Measurements from ENCODE around the gene KCNK15.

Gene KCNK15

GRCh38 chr20:44738813-44739477 lies 6.7 kb upstream of the KCNK15 start:
- peaks cover 29% of the 10 kb centered on the region for H3K27me3 ChIP-seq (ENCODE audit: control insufficient read depth, insufficient read depth, low read length)
- H3K9me3 ChIP-seq (ENCODE audit: control insufficient read depth, insufficient read depth, low read length), result no peaks in the 10 kb centered on the region
- H3K4me1 ChIP-seq (ENCODE audit: control insufficient read depth, insufficient read depth, low read length), result 0 out of 2 replicates have a peak, but pooled peaks cover 5% of the 10 kb centered on the region
- H3K27ac ChIP-seq (ENCODE audit: low read depth, low read length), result no peak overlapping the region
- no peaks in the 10 kb centered on the region for H3K36me3 ChIP-seq (ENCODE audit: control insufficient read depth, insufficient read depth, low read length)
- H3K9ac ChIP-seq (ENCODE audit: low read depth, low read length), result no peak overlapping the region
- H3K4me3 ChIP-seq (ENCODE audit: low read depth, low read length), result no peak overlapping the region

GRCh38 chr20:44739942-44740341 lies 5.7 kb upstream of the KCNK15 start:
- Histone ChIP-seq H3K4me3 (ENCODE audit: low read depth, low read length) (no peak overlapping the region), H3K27me3 (ENCODE audit: control insufficient read depth, insufficient read depth, low read length) (peaks cover 39% of the 10 kb centered on the region), H3K27ac (ENCODE audit: low read depth, low read length) (no peak overlapping the region), H3K9me3 (ENCODE audit: control insufficient read depth, insufficient read depth, low read length) (no peaks in the 10 kb centered on the region), H3K9ac (ENCODE audit: low read depth, low read length) (no peak overlapping the region), H3K36me3 (ENCODE audit: control insufficient read depth, insufficient read depth, low read length) (no peaks in the 10 kb centered on the region), H3K4me1 (ENCODE audit: control insufficient read depth, insufficient read depth, low read length) (0 out of 2 replicates have a peak, but pooled peaks cover 5% of the 10 kb centered on the region)

GRCh38 chr20:44742304-44743079 lies 3.2 kb upstream of the KCNK15 start:
- Histone ChIP-seq H3K4me1 (ENCODE audit: control insufficient read depth, insufficient read depth, low read length) (peaks cover 15% of the 10 kb centered on the region), H3K36me3 (ENCODE audit: control insufficient read depth, insufficient read depth, low read length) (no peaks in the 10 kb centered on the region), H3K9ac (ENCODE audit: low read depth, low read length) (no peak overlapping the region), H3K27ac (ENCODE audit: low read depth, low read length) (no peak overlapping the region), H3K4me3 (ENCODE audit: low read depth, low read length) (no peak overlapping the region), H3K9me3 (ENCODE audit: control insufficient read depth, insufficient read depth, low read length) (no peaks in the 10 kb centered on the region), H3K27me3 (ENCODE audit: control insufficient read depth, insufficient read depth, low read length) (peaks cover 60% of the 10 kb centered on the region)

- Histone ChIP-seq H3K9ac (ENCODE audit: low read depth, low read length) (no peak overlapping the region), H3K4me3 (ENCODE audit: low read depth, low read length) (no peak overlapping the region), H3K36me3 (ENCODE audit: control insufficient read depth, insufficient read depth, low read length) (no peaks in the 10 kb centered on the region), H3K27me3 (ENCODE audit: control insufficient read depth, insufficient read depth, low read length) (peaks cover 60% of the 10 kb centered on the region), H3K4me1 (ENCODE audit: control insufficient read depth, insufficient read depth, low read length) (peaks cover 15% of the 10 kb centered on the region), H3K27ac (ENCODE audit: low read depth, low read length) (no peak overlapping the region), H3K9me3 (ENCODE audit: control insufficient read depth, insufficient read depth, low read length) (no peaks in the 10 kb centered on the region)
Measured at GRCh38 chr20:44743080-44743701, 2.5 kb upstream of the KCNK15 start.

- H3K4me3 ChIP-seq (ENCODE audit: low read depth, low read length), result no peak overlapping the region
- peaks cover 15% of the 10 kb centered on the region for H3K4me1 ChIP-seq (ENCODE audit: control insufficient read depth, insufficient read depth, low read length)
- no peaks in the 10 kb centered on the region for H3K9me3 ChIP-seq (ENCODE audit: control insufficient read depth, insufficient read depth, low read length)
- no peak overlapping the region for H3K9ac ChIP-seq (ENCODE audit: low read depth, low read length)
- no peak overlapping the region for H3K27ac ChIP-seq (ENCODE audit: low read depth, low read length)
- H3K27me3 ChIP-seq (ENCODE audit: control insufficient read depth, insufficient read depth, low read length), result peaks cover 60% of the 10 kb centered on the region
- no peaks in the 10 kb centered on the region for H3K36me3 ChIP-seq (ENCODE audit: control insufficient read depth, insufficient read depth, low read length)
Measured at GRCh38 chr20:44743916-44744655, 1.6 kb upstream of the KCNK15 start.

- H3K27ac ChIP-seq (ENCODE audit: low read depth, low read length), result no peak overlapping the region
- H3K36me3 ChIP-seq (ENCODE audit: control insufficient read depth, insufficient read depth, low read length), result no peaks in the 10 kb centered on the region
- H3K9ac ChIP-seq (ENCODE audit: low read depth, low read length), result no peak overlapping the region
- no peaks in the 10 kb centered on the region for H3K9me3 ChIP-seq (ENCODE audit: control insufficient read depth, insufficient read depth, low read length)
- H3K4me1 ChIP-seq (ENCODE audit: control insufficient read depth, insufficient read depth, low read length), result peaks cover 15% of the 10 kb centered on the region
- H3K4me3 ChIP-seq (ENCODE audit: low read depth, low read length), result peak overlapping the region; percentile 65; the same call in 1 of the 2 replicates
- H3K27me3 ChIP-seq (ENCODE audit: control insufficient read depth, insufficient read depth, low read length), result peaks cover 60% of the 10 kb centered on the region
Measured at GRCh38 chr20:44745122-44745597, 505 bp upstream of the KCNK15 start.

- H3K27ac ChIP-seq (ENCODE audit: low read depth, low read length), result no peak overlapping the region
- H3K9ac ChIP-seq (ENCODE audit: low read depth, low read length), result no peak overlapping the region
- H3K4me1 ChIP-seq (ENCODE audit: control insufficient read depth, insufficient read depth, low read length), result peaks cover 15% of the 10 kb centered on the region
- H3K36me3 ChIP-seq (ENCODE audit: control insufficient read depth, insufficient read depth, low read length), result no peaks in the 10 kb centered on the region
- peaks cover 55% of the 10 kb centered on the region for H3K27me3 ChIP-seq (ENCODE audit: control insufficient read depth, insufficient read depth, low read length)
- H3K9me3 ChIP-seq (ENCODE audit: control insufficient read depth, insufficient read depth, low read length), result no peaks in the 10 kb centered on the region
- H3K4me3 ChIP-seq (ENCODE audit: low read depth, low read length), result peak overlapping the region; percentile 65
Measured at GRCh38 chr20:44746367-44747165, 901 bp downstream of the KCNK15 start.

- Histone ChIP-seq H3K27ac (ENCODE audit: low read depth, low read length) (no peak overlapping the region), H3K9ac (ENCODE audit: low read depth, low read length) (peak overlapping the region; percentile 23; the same call in 1 of the 2 replicates), H3K36me3 (ENCODE audit: control insufficient read depth, insufficient read depth, low read length) (no peaks in the 10 kb centered on the region), H3K4me3 (ENCODE audit: low read depth, low read length) (no peak overlapping the region), H3K4me1 (ENCODE audit: control insufficient read depth, insufficient read depth, low read length) (peaks cover 15% of the 10 kb centered on the region), H3K27me3 (ENCODE audit: control insufficient read depth, insufficient read depth, low read length) (peaks cover 47% of the 10 kb centered on the region), H3K9me3 (ENCODE audit: control insufficient read depth, insufficient read depth, low read length) (no peaks in the 10 kb centered on the region)
Measured at GRCh38 chr20:44747166-44748004, 1.7 kb downstream of the KCNK15 start.

- H3K4me3 ChIP-seq (ENCODE audit: low read depth, low read length), result no peak overlapping the region
- no peaks in the 10 kb centered on the region for H3K9me3 ChIP-seq (ENCODE audit: control insufficient read depth, insufficient read depth, low read length)
- no peak overlapping the region for H3K27ac ChIP-seq (ENCODE audit: low read depth, low read length)
- H3K27me3 ChIP-seq (ENCODE audit: control insufficient read depth, insufficient read depth, low read length), result peaks cover 41% of the 10 kb centered on the region
- peaks cover 15% of the 10 kb centered on the region for H3K4me1 ChIP-seq (ENCODE audit: control insufficient read depth, insufficient read depth, low read length)
- no peak overlapping the region for H3K9ac ChIP-seq (ENCODE audit: low read depth, low read length)
- H3K36me3 ChIP-seq (ENCODE audit: control insufficient read depth, insufficient read depth, low read length), result no peaks in the 10 kb centered on the region
Measured at GRCh38 chr20:44748005-44748370, 2.3 kb downstream of the KCNK15 start.
